Superior temporal gyrus (tissue), 1 donor: ENCODE data around the gene PPP1R26.
"Not testable (repeated sequence)": the region's sequence is repeated elsewhere in the genome, so short reads cannot be mapped to it uniquely, and the experiment has no call there.

ENCODE experiments used
- DNase-seq: peaks from one replicate; pipeline ENCODE4 v3.0.0-alpha.2; 2016; ENCODE audit errors: extremely low spot score

PPP1R26 gene

GRCh38 chr9:135479469-135480052 is at the start of gene PPP1R26:
TSS of gene PPP1R26 (plus strand) at chr9:135479782. CDS start at chr9:135484511, 4,729 bp downstream.
- no peak for DNase-seq

DNA sequence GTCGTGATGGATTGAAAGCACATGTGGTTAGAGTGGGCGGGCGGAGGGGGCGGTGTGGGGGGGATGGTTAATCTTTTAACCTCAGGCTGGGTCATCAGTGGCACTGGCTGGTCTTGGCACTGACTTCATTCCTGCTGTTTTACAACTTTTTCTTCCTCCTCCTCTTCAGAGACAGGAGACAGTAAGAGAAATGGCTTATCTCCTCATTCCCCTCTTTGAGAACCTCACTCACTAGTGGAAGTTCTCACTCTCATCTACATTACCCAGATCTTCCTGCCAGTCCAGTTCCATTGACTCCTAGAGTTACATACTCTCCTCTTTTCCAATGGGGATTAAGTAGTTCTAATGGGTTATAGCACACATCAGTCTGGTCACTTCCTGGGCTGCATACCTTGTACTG is 42.3 kb upstream of the PPP1R26 start:
- no peak for DNase-seq

- DNase-seq: not testable (repeated sequence)
These were observed 41.9 kb upstream of the PPP1R26 start for GRCh38 chr9:135437696-135438095.

DNA sequence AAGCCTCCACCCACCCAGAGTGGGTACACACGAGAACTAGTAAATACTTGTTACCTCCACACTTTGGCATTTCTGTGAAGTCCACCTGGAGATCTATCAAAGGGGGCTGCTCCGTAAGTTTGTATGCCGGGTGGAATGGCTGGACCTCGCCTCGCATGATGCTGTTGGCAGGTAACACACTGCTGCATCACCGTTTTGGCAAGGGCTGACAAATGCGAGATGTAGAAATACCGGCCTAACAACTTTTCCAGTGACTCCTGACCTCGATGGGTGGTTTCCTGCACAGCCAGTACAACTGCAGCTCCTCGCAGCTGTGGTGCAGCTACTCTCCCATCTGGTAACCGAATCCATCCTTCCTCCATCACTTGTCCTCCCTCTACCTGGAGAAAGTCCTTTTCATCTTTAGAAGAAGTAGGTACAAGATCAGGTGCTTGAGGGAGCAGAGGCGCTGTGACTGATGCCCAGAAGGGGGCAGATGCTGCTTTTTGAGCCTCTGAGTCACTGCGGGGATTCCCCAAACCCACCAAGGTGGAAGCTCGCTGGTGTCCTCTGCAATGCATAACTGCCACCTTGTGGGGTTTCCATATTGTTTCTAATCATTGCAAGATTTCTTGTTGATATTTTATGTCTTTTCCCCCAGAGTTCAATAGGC is 40.9 kb upstream of the PPP1R26 start:
- not testable (repeated sequence) for DNase-seq

DNA sequence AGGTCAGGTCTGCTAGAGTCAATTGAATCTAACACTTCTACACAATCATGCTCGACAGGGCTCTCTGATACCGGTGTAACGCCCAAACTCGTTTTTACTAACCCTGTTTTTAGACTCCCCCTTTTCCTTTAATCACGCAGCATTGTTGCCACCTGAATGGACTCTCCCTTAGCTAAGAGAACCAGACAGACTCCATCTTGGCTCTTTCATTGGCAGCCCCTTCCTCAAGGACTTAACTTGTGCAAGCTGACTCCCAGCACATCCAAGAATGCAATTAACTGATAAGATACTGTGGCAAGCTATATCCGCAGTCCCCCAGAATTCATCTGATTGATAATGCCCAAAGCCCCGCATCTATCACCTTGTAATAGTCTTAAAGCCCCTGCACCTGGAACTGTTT is 40.1 kb upstream of the PPP1R26 start:
- DNase-seq: not testable (repeated sequence)

- no peak for DNase-seq
These were observed 39.7 kb upstream of the PPP1R26 start for GRCh38 chr9:135439916-135440315.

GRCh38 chr9:135440620-135441019 is 39.0 kb upstream of the PPP1R26 start:
- no peak for DNase-seq

- DNase-seq: not testable (repeated sequence)
These were observed 38.2 kb upstream of the PPP1R26 start for GRCh38 chr9:135441105-135442071.

GRCh38 chr9:135442075-135442474 is 37.5 kb upstream of the PPP1R26 start:
- DNase-seq: no peak

GRCh38 chr9:135443797-135444425 is 35.7 kb upstream of the PPP1R26 start:
- DNase-seq: no peak

GRCh38 chr9:135447126-135447525 is 32.5 kb upstream of the PPP1R26 start:
- DNase-seq: no peak

- DNase-seq: peak; percentile 13
These were observed 30.9 kb upstream of the PPP1R26 start for GRCh38 chr9:135448663-135449100.

GRCh38 chr9:135449532-135449931 is 30.1 kb upstream of the PPP1R26 start:
- DNase-seq: not testable (repeated sequence)

DNA sequence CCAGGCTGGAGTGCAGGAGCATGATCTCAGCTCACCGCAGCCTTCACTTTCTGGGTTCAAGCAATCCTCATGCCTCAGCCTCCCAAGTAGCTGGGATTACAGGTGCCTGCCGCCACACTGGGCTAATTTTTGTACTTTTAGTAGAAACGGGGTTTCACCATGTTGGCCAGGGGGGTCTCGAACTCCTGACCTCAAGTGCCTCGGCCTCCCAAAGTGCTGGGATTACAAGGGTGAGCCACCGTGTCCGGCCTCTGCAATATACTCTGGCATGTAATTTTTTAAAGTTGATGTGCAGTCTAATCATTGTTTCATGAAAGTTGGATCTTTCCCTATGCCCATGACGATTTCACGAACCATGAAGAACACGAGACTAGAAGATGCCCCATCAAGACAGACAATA is 28.6 kb upstream of the PPP1R26 start:
- DNase-seq: no peak

- not testable (repeated sequence) for DNase-seq
These were observed 27.7 kb upstream of the PPP1R26 start for GRCh38 chr9:135451909-135452308.

GRCh38 chr9:135454737-135455136 is 24.8 kb upstream of the PPP1R26 start:
- DNase-seq: no peak

- DNase-seq: no peak
These were observed 24.1 kb upstream of the PPP1R26 start for GRCh38 chr9:135455401-135456030.

GRCh38 chr9:135456436-135457104 is 23.0 kb upstream of the PPP1R26 start:
- DNase-seq: no peak

- not testable (repeated sequence) for DNase-seq
These were observed 21.1 kb upstream of the PPP1R26 start for GRCh38 chr9:135458478-135458877.

- no peak for DNase-seq
These were observed 17.6 kb upstream of the PPP1R26 start for GRCh38 chr9:135461936-135462335.

DNA sequence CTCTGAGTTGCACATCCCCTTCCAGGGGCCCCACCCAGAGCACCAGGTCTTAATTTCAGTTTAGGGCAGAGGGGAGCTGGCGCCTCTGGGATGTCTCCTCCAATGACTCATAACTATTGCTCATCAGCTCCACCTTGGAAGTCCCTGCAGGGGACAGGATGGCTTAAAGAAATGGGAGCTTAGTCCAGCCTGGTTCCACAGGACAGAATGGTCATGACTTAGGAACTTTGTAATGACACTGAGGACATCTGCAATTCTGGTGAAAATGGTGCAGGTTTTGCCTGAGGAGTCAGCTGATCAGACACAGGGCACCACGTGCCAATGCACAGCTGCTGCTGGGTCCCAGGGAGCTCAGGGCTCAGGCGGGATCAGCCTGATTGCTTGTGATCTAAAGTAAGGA is 16.4 kb upstream of the PPP1R26 start:
- DNase-seq: no peak
